PC-9 (cell line): ENCODE data around the gene GPM6B.

ENCODE experiments used
- CTCF ChIP-seq: fragments of 200-600 bp; sonication (generic); conservative IDR thresholded peaks from 2 replicates; pipeline ENCODE4 v1.6.1; 2017; ENCODE audit warnings: mixed run types, antibody characterized with exemption, mild to moderate bottlenecking, moderate library complexity
- EZH2 ChIP-seq: fragments of 200-600 bp; sonication (generic); IDR thresholded peaks from 2 replicates; pipeline ENCODE4 v1.8.0; 2017; ENCODE audit warnings: antibody characterized with exemption, low read depth

GRCh38 chrX:13764765-13765164 lies 52.1 kb downstream of the GPM6B start:
- TF ChIP-seq CTCF (no peak), EZH2 (no peak)
